BE2C (cell line): ENCODE measurements around the gene POLR2F.

Experiments
- DNase-seq: peaks from one replicate; pipeline ENCODE4 v3.0.0-alpha.2; 2020
- H3K27me3 ChIP-seq: fragments of 250-450 bp; sonication (Bioruptor Pico); 2 replicates; pipeline ENCODE4 v1.5.1; 2020; ENCODE audit warnings: mild to moderate bottlenecking
- H3K36me3 ChIP-seq: fragments of 250-450 bp; sonication (Bioruptor Pico); 2 replicates; pipeline ENCODE4 v1.5.1; 2020; ENCODE audit warnings: mild to moderate bottlenecking
- H3K4me1 ChIP-seq: fragments of 250-450 bp; sonication (Bioruptor Pico); 2 replicates; pipeline ENCODE4 v1.5.1; 2020
- H3K4me3 ChIP-seq: 2 replicates; pipeline ENCODE4 v1.5.1; 2011; ENCODE audit warnings: low read depth, low read length
- H3K9me3 ChIP-seq: fragments of 250-450 bp; sonication (Bioruptor Pico); 2 replicates; pipeline ENCODE4 v1.5.1; 2020
- TF ChIP-seq, protein P1 (sequence below): IDR thresholded peaks from 2 replicates; pipeline ENCODE4 v1.5.1; 2012; ENCODE audit warnings: mild to moderate bottlenecking, low read depth, low read length

POLR2F gene

GRCh38 chr22:37929390-37929789 lies 24.1 kb upstream of the POLR2F start:
- DNase-seq = no peak
- H3K9me3 ChIP-seq = no peaks in the 10 kb centered on the region
- peaks cover 7% of the 10 kb centered on the region for H3K4me1 ChIP-seq
- no peak overlapping the region for H3K4me3 ChIP-seq
- no peaks in the 10 kb centered on the region for H3K27me3 ChIP-seq
- TF ChIP-seq, protein P1, sequence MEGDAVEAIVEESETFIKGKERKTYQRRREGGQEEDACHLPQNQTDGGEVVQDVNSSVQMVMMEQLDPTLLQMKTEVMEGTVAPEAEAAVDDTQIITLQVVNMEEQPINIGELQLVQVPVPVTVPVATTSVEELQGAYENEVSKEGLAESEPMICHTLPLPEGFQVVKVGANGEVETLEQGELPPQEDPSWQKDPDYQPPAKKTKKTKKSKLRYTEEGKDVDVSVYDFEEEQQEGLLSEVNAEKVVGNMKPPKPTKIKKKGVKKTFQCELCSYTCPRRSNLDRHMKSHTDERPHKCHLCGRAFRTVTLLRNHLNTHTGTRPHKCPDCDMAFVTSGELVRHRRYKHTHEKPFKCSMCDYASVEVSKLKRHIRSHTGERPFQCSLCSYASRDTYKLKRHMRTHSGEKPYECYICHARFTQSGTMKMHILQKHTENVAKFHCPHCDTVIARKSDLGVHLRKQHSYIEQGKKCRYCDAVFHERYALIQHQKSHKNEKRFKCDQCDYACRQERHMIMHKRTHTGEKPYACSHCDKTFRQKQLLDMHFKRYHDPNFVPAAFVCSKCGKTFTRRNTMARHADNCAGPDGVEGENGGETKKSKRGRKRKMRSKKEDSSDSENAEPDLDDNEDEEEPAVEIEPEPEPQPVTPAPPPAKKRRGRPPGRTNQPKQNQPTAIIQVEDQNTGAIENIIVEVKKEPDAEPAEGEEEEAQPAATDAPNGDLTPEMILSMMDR = no peak
- H3K36me3 ChIP-seq = peaks cover 23% of the 10 kb centered on the region

DNA sequence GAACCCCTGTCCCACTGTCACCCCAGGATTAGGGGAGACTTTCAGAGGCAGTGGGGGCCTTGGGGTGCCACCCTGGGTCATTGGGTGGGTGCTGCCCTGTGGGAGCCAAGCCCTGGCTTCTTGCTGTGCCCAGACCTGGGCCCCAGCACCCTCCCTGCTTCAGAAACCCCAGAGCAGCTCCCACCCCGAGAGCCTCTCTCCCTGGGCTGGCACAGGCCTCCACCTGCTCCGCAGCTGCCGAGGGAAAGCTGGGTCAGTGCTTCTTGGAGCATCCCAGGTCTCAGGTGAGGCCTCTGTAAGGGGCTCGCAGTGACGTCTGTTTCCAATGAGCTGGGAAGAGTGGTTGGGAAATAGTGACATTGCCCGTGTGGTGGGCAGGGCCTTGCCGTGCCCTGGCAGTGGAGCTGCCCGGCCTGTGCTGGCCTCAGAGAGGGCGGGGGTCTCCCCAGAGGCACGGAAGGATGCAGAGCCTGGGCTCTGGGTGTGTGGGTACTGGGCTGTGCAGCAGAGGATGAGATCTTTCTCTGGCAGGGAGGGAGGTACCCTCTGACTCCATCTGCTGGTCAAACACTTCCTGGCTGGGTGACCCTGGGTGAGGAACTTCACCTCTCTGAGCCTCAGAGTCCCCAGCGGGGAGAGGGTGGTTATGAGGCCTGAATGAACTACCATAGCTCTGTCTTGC lies 23.1 kb upstream of the POLR2F start:
- peak; percentile 48 for DNase-seq
- Histone ChIP-seq H3K27me3 (no peaks in the 10 kb centered on the region), H3K9me3 (no peaks in the 10 kb centered on the region), H3K4me3 (no peak overlapping the region), H3K36me3 (peaks cover 21% of the 10 kb centered on the region), H3K4me1 (peaks cover 7% of the 10 kb centered on the region)
- TF ChIP-seq, protein P1 = peak; percentile 55

DNA sequence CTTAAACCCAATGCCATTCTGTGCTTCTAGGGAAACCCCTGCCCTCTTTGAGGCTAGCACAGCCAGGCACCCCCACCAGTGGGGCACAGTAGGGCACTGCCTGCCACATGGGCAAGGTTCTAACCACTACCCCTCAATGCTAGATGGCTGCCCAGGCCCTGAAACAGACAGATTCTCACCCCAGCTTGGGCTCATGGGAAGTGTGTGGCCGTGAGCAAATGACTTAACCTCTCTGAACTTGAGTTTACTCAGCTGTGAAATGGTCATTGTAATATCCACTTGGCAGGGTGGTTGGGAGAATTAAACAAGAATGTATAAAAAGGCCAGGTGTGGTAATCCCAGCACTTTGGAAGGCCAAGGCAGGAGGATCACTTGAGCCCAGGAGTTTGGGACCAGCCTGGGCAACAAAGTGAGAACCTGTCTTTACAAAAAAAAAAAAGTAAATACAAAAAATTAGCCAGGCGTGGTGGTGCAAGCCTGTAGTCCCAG lies 22.5 kb upstream of the POLR2F start:
- TF ChIP-seq, protein P1 = no peak
- peaks cover 7% of the 10 kb centered on the region for H3K4me1 ChIP-seq
- H3K9me3 ChIP-seq = no peaks in the 10 kb centered on the region

GRCh38 chr22:37931893-37932389 lies 21.6 kb upstream of the POLR2F start:
- peaks cover 9% of the 10 kb centered on the region for H3K36me3 ChIP-seq
- peaks cover 7% of the 10 kb centered on the region for H3K4me1 ChIP-seq
- H3K4me3 ChIP-seq = no peak overlapping the region
- no peaks in the 10 kb centered on the region for H3K27me3 ChIP-seq
- TF ChIP-seq, protein P1 = no peak
- H3K9me3 ChIP-seq = no peaks in the 10 kb centered on the region
- DNase-seq = no peak

More for the DNA sequence above, 22.5 kb upstream of the POLR2F start:
- DNase-seq = no peak
- Histone ChIP-seq H3K36me3 (peaks cover 18% of the 10 kb centered on the region), H3K27me3 (no peaks in the 10 kb centered on the region), H3K4me3 (no peak overlapping the region)

DNA sequence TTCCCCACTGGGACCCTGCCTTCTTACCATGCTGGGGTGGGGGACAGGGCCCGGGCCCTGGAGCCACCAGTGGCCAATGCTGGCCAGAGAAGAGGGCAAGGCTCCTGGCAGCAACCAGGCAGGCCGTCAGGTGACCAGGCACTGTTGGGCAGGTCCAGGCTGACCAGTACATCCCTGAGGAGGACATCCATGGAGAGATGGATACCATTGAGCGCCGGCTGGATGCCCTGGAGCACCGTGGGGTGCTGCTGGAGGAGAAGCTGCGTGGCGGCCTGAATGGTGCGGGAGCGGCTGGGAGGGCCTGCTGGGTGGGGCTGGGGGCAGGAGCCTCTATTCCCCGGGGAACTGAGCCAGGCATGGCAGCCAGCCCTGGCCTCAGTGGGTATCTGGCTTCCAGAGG lies 21.1 kb upstream of the POLR2F start:
- TF ChIP-seq, protein P1 = no peak
- Histone ChIP-seq H3K4me3 (no peak overlapping the region), H3K9me3 (no peaks in the 10 kb centered on the region), H3K4me1 (peaks cover 7% of the 10 kb centered on the region), H3K27me3 (no peaks in the 10 kb centered on the region), H3K36me3 (peaks cover 9% of the 10 kb centered on the region)
- DNase-seq = no peak
